Fibroblast of peridontal ligament (primary cell): ENCODE data around the gene SPATC1L.
"Not testable (repeated sequence)": the region's sequence is repeated elsewhere in the genome, so short reads cannot be mapped to it uniquely, and the experiment has no call there.

Experiments
- DNase-seq: peaks from one replicate; pipeline ENCODE4 v3.0.0-alpha.2; 2010; ENCODE audit errors: extremely low read depth

Gene SPATC1L

DNA sequence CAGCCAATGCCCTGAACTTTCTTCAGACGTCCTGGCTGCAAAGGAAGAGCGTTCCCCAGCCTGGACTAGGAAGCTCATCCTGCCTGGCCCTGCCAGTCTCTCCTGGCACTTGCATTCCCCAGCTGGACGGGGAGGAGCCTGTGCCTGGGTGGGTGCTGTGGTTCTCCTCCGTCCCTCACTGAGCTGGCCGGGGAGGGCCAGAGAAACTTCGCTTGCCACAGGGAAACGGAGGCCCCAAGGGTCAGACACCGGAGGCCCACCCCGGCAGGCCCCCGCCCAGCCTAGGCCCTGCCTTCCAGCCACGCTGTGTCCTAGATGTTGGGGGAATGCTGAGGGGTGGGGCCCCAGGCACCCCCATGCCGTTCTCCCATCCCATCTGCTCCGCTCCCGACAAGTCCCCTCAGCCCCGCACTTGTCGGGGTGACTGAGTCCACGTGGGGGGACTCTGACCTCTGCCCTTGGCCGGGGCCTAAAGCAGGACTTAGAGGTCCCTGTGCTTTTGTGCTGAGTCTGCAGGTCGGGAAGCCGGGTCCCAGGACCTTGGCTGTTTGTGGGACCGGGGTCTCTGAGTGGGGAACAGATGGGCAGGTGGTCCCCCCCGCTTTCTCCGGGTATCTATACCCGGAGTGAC is 33.7 kb downstream of the SPATC1L start:
- DNase-seq: no peak

DNA sequence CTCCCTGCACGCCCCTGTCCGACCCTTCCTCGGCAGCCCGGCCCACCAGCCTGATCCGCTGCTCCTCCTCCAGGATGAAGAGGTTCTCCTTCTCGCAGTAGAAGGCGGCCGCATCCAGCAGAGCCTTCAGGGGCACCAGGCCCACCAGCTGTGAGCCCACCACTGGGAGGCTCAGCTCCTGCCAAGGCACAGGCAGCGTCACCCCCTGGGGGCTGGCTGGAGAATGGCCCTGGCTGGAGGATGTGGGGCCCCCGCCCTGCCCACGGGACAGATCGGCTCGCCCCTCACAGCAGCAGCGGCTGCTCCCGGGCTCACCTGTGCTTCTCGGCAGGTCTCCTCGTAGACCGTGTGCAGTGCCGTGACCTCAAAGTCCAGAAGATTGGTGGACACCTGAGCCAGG is 34.2 kb downstream of the SPATC1L start:
- DNase-seq: no peak

DNA sequence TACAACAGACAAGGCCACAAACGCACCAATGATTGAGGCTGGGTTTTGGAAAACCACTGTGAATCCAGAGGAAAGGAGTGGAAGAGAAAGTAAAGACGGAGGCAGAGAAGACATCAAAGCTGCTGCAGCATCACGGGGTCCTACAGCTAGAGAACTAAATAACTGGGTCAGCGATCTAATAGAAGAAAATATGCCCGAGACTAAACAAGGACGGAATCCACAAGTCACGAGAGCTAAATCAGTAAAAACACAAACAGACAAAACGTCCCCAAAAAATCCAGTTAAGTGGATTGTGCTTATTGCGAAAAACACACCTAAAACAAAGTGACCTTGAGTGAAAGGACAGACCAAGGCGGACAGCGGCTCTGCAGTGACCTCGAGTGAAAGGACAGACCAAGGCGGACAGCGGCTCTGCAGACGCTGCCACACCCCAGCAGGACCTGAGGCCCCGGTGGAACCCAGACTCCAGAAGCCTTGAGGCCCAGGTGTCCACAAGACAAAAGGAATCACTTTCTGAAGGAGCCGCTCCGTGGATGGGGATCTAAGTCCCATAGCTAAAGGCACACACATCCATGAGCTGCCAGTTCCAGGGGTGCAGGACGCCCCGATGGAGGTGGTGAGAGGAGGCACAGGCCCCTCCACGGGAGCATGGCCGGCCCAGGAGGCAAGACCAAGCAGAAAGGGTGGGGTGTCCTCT is 34.9 kb downstream of the SPATC1L start:
- no peak for DNase-seq

DNA sequence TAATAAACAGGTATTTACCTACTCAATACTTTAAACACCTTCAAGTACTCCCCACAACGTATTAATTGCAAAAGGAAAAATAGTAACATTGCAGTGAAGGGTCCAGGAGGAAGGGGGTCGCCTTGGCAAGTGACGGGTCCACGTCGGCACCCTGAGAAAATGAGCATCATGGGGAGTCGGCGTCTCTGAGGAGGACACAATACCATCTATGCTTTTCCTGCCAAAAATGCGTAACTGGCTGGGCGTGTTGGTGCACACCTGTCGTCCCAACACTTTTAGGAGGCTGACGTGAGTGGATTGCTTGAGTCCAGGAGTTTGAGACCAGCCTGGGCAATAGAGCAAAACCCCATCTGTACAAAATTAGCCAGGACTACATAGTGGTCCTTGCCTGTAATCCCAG is 36.2 kb downstream of the SPATC1L start:
- no peak for DNase-seq

DNA sequence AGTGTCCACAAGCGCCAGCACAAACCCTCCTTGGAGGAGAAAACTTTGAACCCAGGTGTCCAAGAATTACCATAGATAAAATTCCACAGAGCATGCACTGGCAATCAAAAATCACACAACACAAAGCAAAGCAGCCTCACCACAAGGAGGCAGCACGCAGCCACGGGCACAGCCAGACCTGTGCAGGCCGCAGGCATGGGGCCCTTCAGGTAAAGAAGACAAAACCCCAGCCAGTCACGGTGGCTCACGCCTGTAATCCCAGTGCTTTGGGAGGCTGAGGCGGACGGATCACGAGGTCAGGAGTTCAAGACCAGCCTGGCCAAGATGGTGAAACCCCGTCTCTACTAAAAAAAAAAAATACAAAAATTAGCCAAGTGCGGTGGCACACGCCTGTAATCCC is 36.8 kb downstream of the SPATC1L start:
- not testable (repeated sequence) for DNase-seq

DNA sequence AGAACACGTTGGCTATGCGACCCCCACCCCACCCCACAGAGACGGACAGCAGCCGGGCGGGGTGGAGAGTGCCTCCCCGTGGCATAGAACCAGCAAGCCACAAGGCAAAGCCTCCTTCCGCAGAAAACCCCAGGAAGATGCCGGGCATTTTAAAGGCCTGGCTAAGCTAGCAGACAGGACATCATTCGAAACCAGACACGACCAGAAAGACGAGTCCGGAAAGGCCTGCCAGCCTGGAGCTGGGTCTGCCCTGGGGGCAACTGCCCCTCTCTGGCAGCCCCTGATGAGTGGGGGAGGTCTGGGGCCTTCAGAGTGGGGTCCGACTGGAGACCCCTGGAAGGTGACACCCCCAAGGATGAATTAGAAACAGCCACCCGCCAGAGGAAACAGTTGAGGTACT is 37.4 kb downstream of the SPATC1L start:
- no peak for DNase-seq

DNA sequence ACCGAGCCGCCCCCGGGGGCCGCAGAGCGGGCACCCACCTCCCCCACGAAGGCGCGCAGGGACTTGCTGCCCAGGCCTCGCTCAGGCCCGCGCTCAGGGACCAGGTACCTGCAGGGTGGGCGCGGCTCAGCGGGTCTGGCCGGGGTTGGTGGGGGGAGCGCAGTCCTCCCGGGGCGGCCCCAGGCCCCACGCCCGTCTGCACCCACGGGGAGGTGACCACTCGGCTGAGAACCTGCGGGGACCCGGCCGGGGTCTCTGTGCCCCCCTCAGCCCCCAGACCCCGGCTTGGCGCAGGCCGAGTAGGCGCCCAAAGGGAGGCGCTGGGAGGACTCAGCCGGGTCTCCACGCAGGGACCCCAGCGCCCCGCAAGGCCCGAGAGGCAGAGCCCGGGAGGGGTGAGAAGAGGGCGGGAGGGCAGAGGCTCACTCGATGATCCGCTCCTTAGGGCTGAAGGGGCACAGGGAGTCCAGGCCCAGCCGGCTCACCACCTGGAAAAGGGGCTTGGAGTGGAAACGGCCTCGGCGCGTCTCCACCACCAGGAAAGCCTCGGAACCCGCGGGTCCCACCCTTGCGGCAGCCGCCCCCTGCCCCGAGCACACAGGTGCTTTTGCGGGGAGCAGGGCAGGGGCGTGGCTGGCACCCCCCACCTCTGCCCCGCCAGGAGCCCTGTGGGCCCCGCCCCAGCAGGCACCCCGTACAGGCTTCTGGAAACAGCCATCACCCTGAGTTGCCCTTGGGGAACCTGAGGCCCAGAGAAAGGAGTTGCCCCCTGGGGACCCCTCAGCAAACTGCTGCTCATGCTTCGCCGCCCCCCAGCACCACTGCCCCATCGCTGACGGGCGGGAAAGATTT is 38.2 kb downstream of the SPATC1L start:
- DNase-seq: no peak

DNA sequence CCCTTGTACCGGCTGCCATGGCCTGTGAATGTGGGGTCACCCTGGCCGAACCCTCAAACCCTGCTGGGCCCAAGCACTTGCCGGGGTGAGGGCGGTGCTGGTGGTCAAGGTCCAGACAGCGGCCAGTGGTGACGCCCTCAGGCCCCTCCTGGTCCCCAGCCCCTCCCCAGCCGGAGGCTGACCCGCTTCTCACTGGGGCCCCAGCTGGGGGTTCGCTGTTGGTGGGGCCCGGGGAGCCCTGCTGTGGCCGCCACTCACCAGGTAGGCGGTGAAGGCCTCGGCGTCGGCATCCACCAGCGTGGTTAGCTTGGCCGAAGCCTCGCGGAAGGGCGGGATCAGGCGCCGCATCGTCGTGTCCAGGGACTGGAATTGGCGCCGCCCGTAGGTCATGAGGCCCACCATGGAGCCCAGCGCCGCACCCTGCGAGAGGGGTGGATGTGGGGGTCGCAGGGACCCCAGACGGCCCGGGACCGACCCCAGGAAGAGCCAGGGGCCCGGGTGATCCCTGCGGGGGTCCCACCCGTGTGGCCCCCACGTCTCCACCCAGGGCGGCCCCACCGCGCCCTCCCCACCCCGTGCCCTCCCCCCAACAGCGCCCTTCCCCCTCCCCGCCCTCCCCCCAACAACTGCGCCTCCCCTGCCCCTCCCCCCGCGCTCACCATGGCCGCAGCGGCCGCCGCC is 39.0 kb downstream of the SPATC1L start:
- no peak for DNase-seq

DNA sequence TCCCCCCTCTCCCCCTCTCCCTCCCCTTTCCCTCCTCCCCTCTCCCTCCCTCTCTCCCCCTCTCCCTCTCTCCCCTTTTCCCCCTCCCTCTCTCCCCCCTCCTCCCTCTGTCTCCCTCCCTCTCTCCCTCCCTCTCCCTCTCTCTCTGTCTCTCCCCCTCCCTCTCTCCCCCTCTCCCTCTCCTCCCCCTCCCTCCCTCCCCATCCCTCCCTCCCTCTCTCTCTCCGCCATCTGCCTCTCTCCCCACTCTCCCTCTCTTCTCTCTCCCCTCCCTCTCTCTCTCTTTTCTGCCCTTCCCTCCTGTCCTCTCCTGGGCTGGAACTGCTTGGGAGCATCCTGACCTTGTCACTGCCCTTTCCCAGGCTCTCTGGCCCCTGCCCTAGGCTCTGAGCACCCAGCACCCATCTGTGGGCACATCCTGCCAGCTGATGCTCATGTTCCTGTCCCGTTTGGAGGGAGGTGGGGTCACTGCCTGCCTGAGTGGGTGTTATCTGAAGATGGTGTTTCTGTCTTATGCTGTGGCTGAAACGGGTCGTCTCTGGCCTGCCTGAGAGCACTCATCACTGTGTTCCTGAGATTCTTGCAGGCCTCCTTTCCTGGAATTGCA is 39.7 kb downstream of the SPATC1L start:
- DNase-seq: no peak

DNA sequence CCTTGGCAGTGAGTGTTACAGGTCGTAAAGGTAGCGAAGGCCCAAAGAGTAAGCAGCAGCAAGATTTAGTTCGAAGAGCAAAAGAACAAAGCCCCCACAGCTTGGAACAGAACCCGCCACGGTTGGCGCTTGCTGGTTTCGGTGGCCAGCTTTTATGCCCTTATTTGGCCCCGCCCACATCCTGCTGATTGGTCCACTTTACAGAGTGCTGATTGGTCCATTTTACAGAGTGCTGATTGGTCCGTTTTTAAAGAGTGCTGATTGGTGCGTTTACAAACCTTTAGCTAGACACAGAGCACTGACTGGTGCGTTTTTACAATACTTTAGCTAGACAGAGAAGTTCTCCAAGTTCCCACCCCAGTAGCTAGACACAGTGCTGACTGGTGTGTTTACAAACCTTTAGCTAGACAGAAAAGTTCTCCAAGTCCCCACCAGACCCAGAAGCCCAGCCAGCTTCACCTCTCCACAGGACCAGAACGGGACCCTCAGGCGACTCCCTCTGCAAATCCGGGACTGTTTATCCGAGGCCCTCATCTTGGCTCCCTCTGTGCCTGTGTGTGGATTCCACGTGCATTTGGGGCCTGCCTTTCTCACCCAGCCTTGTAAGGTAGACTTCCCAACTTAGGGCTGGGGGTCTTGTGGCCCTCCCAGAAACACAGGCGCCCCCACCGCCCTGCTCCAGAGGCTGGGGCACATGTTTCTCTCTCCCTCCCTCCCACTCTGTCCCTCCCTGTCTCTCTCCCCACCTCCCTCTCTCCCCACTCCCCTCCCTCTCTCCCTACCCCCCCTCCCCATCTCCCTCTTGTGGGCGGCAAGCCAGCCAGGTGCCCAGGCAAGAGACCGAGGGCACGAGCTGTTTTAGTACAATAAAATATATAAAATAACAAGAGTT is 41.4 kb downstream of the SPATC1L start:
- DNase-seq: no peak

DNA sequence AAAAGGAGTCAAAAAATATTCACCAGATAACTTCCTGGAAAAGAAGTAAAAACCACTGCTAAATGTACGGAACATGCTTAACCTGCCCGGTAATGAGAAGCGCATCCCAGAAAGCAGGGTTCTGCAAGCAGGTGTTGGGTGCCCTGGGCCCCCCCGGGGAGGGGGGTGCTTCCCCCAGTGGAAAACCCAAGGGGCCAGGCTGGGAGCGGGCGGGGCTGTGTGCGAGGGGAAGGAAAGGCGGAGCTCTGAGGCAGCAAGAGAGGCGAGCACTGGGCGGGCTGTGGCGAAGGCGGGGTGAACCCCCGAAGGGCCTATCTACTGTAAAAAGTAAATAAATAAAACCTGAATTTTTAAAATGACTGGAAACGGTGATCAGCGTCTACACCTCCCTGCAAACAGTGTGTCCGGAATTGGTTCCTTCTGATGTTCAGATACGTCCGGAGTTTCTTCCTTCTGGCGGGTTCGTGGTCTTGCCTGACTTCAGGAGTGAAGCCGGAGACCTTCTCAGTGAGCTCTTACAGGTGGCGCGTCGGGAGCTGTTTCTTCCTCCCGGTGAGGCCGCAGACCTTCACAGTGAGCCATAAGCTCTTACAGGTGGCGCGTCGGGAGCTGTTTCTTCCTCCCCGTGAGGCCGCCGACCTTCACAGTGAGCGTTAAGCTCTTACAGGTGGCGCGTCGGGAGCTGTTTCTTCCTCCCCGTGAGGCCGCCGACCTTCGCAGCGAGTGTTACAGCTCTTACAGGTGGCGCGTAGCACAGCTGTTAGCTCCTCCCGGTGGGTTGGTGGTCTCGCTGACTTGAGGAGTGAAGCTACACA is 42.3 kb downstream of the SPATC1L start:
- DNase-seq: no peak

DNA sequence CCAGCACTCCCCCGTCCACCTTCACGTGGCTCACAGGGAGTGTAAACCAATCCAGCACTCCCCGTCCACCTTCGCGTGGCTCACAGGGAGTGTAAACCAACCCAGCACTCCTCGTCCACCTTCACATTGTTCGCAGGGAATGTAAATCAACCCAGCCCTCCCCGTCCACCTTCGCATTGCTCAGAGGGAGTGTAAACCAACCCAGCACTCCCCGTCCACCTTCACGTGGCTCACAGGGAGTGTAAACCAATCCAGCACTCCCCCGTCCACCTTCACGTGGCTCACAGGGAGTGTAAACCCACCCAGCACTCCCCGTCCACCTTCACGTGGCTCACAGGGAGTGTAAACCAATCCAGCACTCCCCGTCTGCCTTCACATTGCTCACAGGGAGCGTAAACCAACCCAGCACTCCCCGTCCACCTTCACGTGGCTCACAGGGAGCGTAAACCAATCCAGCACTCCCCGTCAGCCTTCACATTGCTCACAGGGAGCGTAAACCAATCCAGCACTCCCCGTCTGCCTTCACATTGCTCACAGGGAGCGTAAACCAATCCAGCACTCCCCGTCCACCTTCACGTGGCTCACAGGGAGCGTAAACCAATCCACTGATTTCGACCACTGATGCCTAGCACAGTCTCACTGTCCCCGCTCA is 43.8 kb downstream of the SPATC1L start:
- peak; percentile 60 for DNase-seq

DNA sequence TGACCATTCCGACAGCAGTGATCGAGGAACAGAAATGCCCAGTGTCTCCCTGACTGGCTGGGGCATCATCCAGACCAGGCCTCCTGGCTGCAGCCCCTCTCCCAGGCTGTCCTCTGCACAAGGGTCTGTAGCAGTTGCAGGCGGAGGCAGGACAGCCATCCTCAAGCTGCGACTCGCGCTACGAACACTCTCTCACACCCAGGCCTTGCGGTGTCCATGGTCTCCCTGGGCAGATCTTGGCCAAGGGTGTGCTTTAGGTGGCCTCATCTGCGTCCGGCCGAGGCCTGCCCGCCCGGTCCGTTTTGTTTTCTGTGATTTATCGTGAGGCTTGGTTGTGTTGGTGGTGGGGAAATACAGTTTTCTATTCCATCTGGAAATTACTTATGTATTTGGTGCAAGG is 44.6 kb downstream of the SPATC1L start:
- DNase-seq: no peak

DNA sequence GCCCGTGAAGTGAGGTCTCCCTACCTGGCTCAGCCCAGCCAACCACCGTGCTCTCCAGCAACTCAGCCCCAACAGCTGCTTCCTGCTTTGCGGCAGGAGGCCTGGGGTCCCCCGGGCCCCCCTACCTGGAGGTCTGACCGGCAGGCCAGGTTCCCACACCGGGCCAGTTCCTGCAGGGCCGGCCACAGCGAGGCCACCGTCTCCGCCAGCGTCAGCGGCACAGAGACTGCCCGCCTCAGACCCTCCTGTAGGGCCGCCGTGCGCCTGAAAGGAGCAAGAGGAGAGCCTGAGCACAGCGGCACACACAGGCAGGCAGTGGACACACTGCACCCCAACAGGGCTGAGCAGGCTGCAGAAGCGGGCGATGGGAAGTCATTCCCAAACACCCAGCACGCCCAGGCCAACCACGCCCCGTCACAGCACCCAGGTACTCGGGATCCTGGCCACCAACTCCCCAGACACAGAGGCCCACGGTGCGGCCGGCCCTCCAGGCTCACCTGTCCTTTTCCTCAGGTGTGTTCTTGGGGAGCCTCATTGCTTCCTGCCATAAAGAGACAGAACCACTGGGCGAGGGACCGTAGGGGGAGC is 45.8 kb downstream of the SPATC1L start:
- DNase-seq: no peak

DNA sequence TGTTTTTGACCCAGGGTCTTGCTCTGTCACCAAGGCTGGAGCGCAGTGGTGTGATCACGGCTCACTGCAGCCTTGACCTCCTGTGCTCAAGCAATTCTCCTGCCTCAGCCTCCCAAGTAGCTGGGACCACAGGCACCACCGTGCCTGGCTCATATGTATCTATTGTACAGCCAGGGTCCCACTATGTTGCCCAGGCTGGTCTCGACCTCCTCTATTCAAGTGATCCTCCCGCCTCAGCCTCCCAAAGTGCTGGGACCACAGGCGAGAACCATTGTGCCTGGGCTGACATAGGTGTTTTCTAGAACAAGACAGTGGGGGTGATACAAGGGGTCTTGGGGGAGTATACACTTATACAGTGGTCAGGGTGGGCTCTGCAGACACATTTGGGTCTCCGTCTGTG is 46.4 kb downstream of the SPATC1L start:
- no peak for DNase-seq

DNA sequence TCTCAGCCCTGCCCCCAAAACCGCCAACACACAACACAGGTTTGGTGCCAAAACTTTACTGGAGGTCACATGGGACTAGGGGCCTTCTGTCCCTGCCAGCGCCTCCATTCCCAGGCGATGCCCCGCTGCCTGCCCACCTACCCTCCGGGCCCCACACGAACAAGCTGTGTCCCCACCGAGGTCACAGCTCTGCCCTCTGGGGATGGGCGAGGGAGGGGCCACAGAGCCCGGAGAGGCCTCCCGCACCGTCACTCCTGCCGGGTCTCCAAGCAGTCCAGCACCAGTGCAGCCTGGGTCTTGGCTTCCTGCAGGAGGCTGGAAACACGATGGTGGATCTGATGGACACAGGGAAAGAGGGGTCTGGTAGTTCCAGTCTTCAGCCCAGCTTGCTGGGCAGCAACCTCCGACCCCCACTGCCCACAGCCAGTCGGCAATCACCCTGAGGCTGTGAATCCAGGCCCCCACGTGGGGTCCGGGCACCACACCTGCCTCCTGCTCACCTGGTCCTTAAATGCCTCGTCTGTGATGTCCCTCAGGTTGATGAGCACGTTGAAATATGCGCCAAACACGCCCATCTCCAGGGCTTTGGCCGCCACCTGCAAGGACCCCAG is 47.4 kb downstream of the SPATC1L start:
- no peak for DNase-seq

DNA sequence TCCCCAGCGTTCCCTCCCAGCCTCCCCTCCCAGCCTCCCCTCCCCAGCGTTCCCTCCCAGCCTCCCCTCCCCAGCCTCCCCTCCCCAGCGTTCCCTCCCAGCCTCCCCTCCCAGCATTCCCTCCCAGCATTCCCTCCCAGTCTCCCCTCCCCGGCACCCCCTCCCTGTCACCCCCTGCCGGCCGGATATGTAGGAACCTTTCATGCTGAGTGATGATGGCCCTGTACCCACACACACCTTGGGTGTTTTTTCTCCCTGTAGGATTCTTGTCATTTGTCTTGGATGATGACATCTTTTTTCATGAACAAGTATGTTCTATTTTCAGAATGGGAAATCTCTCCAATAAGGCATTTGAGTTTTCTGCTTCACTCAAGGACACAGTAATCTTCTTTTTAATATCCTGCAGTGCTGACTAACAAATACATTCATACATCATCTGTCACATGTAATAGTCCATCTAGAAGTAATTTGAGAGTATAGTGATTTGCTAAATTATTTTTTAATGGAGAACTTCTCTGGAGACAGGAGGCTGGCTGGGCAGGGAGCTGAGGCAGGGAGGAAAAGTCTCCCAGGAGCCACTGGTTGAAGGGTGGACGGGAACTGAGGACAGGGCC is 48.4 kb downstream of the SPATC1L start:
- no peak for DNase-seq
